GM19463 (cell line): ENCODE results near the gene KRT85.
"Not testable (repeated sequence)": the region's sequence is repeated elsewhere in the genome, so short reads cannot be mapped to it uniquely, and the experiment has no call there.

Source experiments
- ATAC-seq: cut with Tn5 transposase; IDR thresholded peaks from one replicate; pipeline ENCODE4 v1.9.1; 2021; ENCODE audit warnings: mild to moderate bottlenecking, moderate library complexity; ENCODE audit not compliant: unreplicated experiment

KRT85 gene

GRCh38 chr12:52327830-52328500 lies 39.3 kb downstream of the KRT85 start:
- ATAC-seq = no peak

- peak; percentile 98 for ATAC-seq
Observed at GRCh38 chr12:52327052-52327829, 40.0 kb downstream of the KRT85 start.

DNA sequence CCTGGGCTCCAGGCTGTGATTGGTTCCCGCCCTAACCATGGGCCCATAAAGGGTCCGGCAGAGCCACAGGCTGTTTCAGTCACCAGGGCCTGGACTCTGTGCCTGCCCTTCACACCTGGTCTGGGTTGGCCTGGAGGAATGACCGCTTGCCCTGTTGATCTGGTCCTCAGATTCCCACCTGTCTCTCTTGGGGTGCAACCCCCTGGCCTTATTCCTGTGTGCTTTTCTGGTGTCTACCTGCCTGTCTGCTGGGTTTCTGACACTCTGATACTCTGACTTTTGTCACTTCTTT lies 43.2 kb downstream of the KRT85 start:
- ATAC-seq = no peak

DNA sequence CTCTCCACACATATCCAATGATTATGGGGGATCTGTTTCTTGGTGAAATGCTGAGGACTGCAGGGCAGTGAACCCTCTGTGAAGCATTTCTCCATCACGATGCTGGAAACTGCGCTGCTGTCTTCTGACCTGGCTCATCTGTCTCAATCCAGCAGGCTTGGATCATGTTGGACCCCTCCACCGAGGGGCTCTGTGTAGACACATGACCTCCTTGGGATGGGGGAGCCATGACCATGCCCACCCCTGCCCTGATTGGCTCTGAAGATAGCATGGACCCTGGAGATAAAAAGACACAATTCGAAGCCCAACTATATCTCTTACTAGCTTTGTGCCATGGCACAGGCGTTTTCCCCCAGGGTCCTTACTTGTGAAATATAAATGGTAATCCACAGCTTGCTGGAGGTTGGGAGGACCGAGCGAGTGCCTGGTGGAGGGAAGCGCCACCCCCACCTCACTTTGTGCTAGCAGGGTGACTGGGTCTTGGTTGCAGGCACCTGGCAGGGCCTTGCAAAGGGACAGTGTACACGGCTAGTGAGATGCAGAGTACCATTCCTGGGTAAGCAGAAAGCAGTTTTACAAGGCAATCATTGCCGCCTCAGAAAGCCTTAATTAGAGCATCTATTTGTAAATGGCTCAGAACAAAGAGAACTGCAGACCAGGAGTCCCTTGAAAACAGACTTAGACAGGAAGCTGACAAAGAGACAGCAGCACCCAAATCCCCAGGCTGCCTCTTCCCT lies 43.7 kb downstream of the KRT85 start:
- no peak for ATAC-seq

- ATAC-seq = no peak
Observed at GRCh38 chr12:52323001-52323400, 44.3 kb downstream of the KRT85 start.

DNA sequence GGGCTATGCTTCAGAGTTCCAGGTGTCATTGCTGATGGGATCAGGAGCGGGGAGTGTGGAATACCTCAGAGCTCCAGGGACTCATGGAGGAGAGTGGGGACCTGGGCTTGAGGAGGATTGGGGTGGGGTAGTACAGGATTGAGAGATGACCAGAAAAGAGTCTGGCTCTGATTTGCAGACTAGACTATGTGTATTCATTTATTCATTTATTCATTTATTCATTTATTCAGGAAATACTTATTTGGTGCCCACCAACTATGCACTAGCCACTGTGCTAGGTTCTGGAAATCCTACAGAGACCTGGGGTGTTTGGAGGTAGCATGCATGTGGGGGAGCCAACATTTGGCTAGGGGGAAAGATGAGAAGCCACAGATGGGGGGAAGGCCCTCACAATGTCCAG lies 45.2 kb downstream of the KRT85 start:
- ATAC-seq = no peak

GRCh38 chr12:52321418-52321817 lies 45.9 kb downstream of the KRT85 start:
- ATAC-seq = no peak

GRCh38 chr12:52320784-52321400 lies 46.4 kb downstream of the KRT85 start, which contains the start of gene KRT83:
TSS of gene KRT83 (minus strand) at chr12:52321398. CDS start at chr12:52321335, 63 bp downstream.
- no peak for ATAC-seq

GRCh38 chr12:52319097-52319496 lies 48.2 kb downstream of the KRT85 start:
- no peak for ATAC-seq

GRCh38 chr12:52318241-52318990 lies 48.9 kb downstream of the KRT85 start:
- ATAC-seq = no peak

- no peak for ATAC-seq
Observed at GRCh38 chr12:52317468-52318052, 49.7 kb downstream of the KRT85 start.

- ATAC-seq = no peak
Observed at GRCh38 chr12:52316701-52317100, 50.6 kb downstream of the KRT85 start.

DNA sequence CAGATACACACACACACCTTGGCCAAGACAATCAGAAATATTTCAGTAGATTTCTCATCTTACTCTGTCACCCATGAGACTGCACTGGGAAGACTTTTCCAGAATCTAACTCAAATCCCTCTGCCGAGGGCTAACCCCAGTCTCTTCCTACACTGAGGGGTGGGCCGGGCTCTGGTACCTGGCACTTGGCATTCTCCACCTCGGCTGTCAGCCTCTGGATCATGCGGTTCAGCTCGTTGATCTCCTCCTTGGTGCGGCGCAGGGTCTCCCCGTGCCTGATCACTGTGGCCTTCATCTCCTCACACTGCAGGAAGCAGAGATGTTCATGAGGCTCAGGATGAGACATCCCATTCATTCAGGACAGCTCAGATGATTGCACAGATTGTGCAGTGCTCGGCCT lies 51.0 kb downstream of the KRT85 start:
- ATAC-seq = no peak

DNA sequence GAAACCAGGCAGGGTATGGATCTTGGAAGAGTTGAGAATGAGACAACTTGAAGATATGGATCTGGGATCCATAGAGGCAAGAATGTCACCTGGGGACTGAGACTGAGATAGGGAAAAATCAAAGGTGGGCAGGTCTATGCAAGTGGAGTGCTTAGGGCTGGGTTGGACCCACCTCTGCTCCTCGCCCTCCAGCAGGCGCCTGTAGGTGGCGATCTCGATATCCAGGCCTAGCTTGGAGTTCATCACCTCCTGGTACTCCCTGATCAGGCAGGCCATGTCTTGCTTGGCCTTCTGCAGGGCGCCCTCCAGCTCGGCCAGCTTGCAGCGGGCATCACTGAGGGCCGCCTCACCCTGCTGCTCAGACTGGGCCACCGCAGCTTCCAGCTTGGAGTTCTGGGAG lies 51.6 kb downstream of the KRT85 start:
- ATAC-seq = not testable (repeated sequence)

DNA sequence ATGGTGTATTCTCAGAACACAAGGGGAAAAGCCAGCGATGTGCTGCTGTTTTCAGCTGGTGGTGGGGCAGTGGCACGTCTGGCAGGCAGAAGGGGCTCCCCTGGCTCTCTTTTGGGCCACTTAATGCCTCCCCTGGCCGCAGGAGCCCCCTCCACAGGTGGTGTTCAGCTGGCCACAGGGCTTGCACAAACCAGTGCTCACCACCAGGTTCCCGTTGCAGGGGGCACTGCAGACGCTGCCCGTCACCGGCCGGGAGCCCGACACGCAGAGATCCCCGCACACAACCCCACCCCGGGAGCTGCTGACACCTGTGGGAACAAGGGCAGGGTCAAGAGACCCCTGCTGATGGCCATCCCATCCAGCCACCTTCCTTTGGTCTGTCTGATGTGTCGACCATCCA lies 52.8 kb downstream of the KRT85 start:
- ATAC-seq = no peak

DNA sequence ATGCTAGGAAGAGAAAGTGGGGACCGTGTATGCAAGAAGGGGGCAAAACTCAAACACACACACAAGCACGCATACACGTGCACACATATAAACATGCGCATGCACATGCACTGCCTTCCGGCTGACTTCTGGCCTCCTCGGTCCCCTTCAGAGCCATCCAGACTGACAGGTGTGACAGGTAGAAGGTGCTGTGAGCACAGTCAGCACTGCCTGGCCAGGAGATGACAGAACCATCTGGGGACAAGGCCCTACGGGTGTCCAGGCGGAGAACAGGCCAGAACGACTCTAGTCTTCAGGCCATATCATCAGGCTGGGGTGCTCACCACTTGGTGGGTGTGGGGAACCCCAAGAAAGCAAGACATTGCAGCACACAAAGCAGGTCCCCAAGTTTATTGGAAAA lies 53.4 kb downstream of the KRT85 start:
- no peak for ATAC-seq

GRCh38 chr12:52313461-52313860 lies 53.8 kb downstream of the KRT85 start:
- no peak for ATAC-seq

DNA sequence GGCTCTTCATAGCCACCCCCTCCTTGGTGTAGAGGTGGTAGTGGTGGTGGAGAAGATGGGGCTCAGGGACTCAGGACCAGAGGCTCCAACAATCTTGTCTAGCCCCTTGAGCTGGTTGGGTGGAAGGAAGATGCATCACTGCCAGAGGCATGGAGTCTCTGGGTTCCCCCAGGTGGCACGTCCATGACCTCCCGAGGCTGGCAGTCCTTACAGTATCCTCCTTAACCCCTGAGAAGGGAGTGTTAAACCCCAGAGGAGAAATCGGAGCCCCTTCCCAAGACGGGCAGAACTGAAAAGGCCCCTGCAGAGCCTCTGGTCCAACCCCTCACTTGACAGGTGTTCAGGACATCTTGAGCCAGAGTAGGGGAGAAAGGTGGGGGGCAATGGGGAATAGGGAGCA lies 55.2 kb downstream of the KRT85 start:
- no peak for ATAC-seq

DNA sequence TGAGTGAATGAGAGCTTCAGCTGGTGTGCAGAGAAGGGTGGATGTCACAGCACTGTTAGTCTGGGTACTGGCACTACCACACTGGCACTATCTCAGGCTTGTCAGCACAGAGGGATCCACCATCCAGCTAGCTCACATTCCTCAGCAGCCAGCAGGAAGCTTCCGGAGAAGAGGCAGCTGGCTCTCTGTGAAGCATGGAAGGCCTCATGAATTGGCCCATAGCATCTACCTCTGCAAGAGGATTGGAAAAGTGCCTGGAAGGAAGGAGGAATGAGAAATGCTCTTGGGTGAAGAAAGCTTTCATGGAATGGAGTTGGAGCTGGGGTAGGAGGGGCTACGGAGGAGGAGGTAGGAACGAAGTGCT lies 56.0 kb downstream of the KRT85 start:
- ATAC-seq = no peak

DNA sequence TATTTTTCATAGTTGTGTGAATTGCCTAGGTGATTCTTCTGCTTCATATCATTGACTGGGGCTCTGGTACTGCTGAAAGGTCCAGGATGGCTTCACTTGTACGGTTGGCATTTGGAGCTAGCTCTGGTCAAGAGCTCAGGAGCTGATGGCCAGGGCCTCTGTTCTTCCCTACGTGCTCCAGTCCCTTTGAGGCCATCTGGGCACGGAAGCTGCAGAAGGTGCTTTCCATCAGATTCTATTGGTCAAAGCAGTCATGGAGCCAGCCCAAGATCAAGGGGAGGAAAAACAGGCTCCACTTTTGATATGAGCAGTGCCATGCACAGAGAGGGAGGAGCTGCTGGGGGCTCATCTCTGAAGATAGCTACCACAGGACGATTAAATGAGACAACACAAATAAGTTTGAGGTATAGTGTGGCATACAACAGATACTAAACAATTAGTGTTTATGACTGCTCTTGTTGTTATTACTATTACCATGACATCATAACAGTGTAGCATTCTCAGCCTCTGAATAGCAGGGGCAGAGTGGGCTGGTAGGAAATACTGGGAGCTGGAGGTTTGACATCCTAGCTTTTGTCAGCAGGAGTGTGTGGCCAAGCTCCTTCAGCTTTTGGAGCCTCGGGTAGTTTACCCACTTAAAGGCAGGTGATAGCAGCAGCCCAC lies 56.5 kb downstream of the KRT85 start:
- ATAC-seq = no peak
